ENCODE measurements around the gene MS4A13.

DNA sequence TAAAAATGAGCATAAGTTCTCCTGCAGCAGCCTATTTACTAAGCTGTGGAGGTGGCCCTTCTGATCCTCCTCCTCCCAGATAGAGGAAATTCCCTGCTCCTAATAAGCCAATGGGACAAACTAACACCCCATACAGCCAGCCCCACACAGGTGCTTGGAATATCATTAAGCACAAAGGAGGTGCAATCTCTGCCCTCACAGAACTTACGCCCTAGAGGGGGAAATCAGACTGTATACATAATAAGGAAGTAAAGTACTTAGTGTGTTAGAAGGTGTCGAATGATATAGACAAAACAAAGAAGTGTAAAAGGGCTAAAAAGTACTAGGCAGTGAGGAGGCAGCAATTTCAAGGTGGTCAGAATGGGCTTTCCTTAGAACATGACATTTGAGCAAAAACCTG, 16.8 kb upstream of the MS4A13 start:
- TF ChIP-seq, protein P1, sequence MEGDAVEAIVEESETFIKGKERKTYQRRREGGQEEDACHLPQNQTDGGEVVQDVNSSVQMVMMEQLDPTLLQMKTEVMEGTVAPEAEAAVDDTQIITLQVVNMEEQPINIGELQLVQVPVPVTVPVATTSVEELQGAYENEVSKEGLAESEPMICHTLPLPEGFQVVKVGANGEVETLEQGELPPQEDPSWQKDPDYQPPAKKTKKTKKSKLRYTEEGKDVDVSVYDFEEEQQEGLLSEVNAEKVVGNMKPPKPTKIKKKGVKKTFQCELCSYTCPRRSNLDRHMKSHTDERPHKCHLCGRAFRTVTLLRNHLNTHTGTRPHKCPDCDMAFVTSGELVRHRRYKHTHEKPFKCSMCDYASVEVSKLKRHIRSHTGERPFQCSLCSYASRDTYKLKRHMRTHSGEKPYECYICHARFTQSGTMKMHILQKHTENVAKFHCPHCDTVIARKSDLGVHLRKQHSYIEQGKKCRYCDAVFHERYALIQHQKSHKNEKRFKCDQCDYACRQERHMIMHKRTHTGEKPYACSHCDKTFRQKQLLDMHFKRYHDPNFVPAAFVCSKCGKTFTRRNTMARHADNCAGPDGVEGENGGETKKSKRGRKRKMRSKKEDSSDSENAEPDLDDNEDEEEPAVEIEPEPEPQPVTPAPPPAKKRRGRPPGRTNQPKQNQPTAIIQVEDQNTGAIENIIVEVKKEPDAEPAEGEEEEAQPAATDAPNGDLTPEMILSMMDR (conservative IDR thresholded peaks at IDR 0.05; ENCODE audit: low read length): no peak
- no peak for TF ChIP-seq EZH2phosphoT487 (IDR thresholded peaks at IDR 0.05; ENCODE audit: borderline replicate concordance)

Data from Loucy (cell line).